ENCODE data around the gene ZNF396.

GRCh38 chr18:35406666-35407065 lies 29.5 kb upstream of the ZNF396 start:
- no peak for TF ChIP-seq ERF (CRISPR knock-in tag; IDR thresholded peaks at IDR 0.05)
- no peak for TF ChIP-seq CTCF (IDR thresholded peaks at IDR 0.05 in 2 of 3, conservative IDR thresholded peaks at IDR 0.05 in 1 of 3; ENCODE audit: insufficient read depth in 2 of 3, low read depth in 1 of 3, low read length in 3 of 3)
- TF ChIP-seq TSHZ1 (CRISPR knock-in tag; IDR thresholded peaks at IDR 0.05) = no peak
- TF ChIP-seq FOXA3 (CRISPR knock-in tag; conservative IDR thresholded peaks at IDR 0.05 in 1 of 2, IDR thresholded peaks at IDR 0.05 in 1 of 2) = no peak
- TF ChIP-seq SP1 (CRISPR knock-in tag; IDR thresholded peaks at IDR 0.05) = no peak
- TF ChIP-seq ZNF324 (CRISPR knock-in tag; IDR thresholded peaks at IDR 0.05) = no peak
- TF ChIP-seq LEF1 (IDR thresholded peaks at IDR 0.05) = no peak
- no peak for TF ChIP-seq IRF2 (CRISPR knock-in tag; IDR thresholded peaks at IDR 0.05)
- TF ChIP-seq SIN3A (IDR thresholded peaks at IDR 0.05; ENCODE audit: borderline replicate concordance in 2 of 2, control insufficient read depth in 1 of 2, low read depth in 2 of 2, low read length in 2 of 2) = no peak
- no peak for TF ChIP-seq NFRKB (IDR thresholded peaks at IDR 0.05; ENCODE audit: low read depth)

All from K562 (cell line).